ENCODE measurements around the gene TFAP2D. TPM values are rescaled to one million over a fixed set of nuclear protein-coding genes. Genes with fewer than 3 reads are reported as not detected.

TFAP2D gene
- total RNA-seq, 2 experiments from 2014 or later, result not detected

DNA sequence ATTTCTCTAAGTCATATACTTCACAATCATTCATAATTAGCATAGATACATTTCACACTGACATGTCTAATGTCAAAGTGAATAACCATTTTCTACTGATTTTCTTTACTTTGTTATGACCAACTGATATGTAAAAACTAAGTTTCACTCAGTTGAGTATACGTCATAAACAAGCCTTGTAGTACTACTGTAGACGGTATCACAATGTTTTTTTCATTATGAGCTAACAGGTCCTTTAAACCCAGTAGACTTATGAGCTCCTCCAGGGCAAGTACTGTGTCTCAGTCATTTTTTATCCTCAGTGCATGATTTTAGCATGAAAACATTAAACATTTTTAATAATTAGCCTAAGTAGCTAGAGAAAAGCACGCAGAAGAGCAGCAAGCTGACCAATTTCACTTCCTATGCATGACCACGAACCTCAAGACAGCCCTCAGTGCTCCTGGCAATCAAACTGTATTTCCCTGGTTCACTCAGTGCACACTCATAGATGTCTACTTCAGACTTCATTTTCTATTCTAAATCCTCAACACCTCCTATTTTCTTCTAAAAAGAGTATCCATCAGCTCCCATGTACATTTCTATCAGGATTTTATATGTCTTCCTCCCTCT is 32.0 kb upstream of the TFAP2D start:
- Histone ChIP-seq H4K20me1 (ENCODE audit: insufficient read depth, low read length) (no peaks in the 10 kb centered on the region), H3K4me1 (ENCODE audit: insufficient read depth, low read length, poor library complexity, severe bottlenecking) (no peaks in the 10 kb centered on the region), H2AFZ (ENCODE audit: low read length) (no peak overlapping the region), H3K79me2 (ENCODE audit: insufficient read depth, low read depth, low read length) (no peaks in the 10 kb centered on the region), H3K4me3 (ENCODE audit: low read depth, low read length, poor library complexity, severe bottlenecking) (no peak overlapping the region), H3K4me2 (ENCODE audit: low read length) (no peak overlapping the region), H3K36me3 (ENCODE audit: insufficient read depth, low read length) (no peaks in the 10 kb centered on the region), H3K9me3 (ENCODE audit: low read length) (no peaks in the 10 kb centered on the region), H3K27ac (ENCODE audit: low read depth, low read length, poor library complexity, severe bottlenecking) (no peak overlapping the region), H3K9me2 (ENCODE audit: insufficient read depth, low read length) (no peaks in the 10 kb centered on the region)
- DNase-seq (ENCODE audit: low spot score), result no peak
- intact Hi-C loops (cut with micrococcal nuclease; ENCODE audit: unreplicated experiment), result no loop called here
- TF ChIP-seq, protein P1, sequence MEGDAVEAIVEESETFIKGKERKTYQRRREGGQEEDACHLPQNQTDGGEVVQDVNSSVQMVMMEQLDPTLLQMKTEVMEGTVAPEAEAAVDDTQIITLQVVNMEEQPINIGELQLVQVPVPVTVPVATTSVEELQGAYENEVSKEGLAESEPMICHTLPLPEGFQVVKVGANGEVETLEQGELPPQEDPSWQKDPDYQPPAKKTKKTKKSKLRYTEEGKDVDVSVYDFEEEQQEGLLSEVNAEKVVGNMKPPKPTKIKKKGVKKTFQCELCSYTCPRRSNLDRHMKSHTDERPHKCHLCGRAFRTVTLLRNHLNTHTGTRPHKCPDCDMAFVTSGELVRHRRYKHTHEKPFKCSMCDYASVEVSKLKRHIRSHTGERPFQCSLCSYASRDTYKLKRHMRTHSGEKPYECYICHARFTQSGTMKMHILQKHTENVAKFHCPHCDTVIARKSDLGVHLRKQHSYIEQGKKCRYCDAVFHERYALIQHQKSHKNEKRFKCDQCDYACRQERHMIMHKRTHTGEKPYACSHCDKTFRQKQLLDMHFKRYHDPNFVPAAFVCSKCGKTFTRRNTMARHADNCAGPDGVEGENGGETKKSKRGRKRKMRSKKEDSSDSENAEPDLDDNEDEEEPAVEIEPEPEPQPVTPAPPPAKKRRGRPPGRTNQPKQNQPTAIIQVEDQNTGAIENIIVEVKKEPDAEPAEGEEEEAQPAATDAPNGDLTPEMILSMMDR (conservative IDR thresholded peaks at IDR 0.05; ENCODE audit: low read length), result no peak
- TF ChIP-seq EZH2phosphoT487 (IDR thresholded peaks at IDR 0.05; ENCODE audit: borderline replicate concordance, low read depth, low read length), result no peak
- ChIA-PET POLR2A (interaction anchor here (0.6 kb wide), 1 partner anchor 661 kb away, joined by 4 read pairs; no protein-coding TSS in a partner anchor), CTCF (ENCODE audit: unreplicated experiment) (no interaction called here)
- no TSS peak for BruUV-seq (replicated peaks)

DNA sequence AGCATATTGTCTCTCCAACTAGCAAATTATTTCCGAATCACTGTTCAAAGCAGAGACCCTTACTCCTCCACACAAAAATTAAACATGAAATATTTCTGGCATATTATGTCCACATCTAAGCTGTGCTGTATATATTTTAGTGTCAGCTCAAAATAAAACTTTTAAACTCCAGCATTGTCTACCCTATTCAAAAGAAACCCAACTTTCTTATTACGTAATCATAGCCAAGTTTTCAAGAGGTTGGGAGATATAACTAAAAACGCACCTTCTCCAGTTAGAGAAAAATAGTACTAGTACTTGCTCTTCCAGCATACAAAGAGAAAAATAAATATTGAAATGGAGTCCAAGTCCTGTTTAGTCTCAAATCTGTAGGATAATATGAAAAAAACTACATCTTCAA is 24.1 kb upstream of the TFAP2D start:
- TF ChIP-seq EZH2phosphoT487 (IDR thresholded peaks at IDR 0.05; ENCODE audit: borderline replicate concordance, low read depth, low read length), result no peak
- TF ChIP-seq, protein P1 (conservative IDR thresholded peaks at IDR 0.05; ENCODE audit: low read length), result no peak
- intact Hi-C loops (cut with micrococcal nuclease; ENCODE audit: unreplicated experiment), result no loop called here
- BruUV-seq (replicated peaks), result no TSS peak
- H3K4me3 ChIP-seq (ENCODE audit: low read depth, low read length, poor library complexity, severe bottlenecking), result no peak overlapping the region
- ChIA-PET CTCF (ENCODE audit: unreplicated experiment) (no interaction called here), POLR2A (no interaction called here)
- no peaks in the 10 kb centered on the region for H3K9me3 ChIP-seq (ENCODE audit: low read length)
- H2AFZ ChIP-seq (ENCODE audit: low read length), result no peak overlapping the region
- DNase-seq (ENCODE audit: low spot score), result no peak
- H3K36me3 ChIP-seq (ENCODE audit: insufficient read depth, low read length), result no peaks in the 10 kb centered on the region
- no peaks in the 10 kb centered on the region for H3K4me1 ChIP-seq (ENCODE audit: insufficient read depth, low read length, poor library complexity, severe bottlenecking)
- H4K20me1 ChIP-seq (ENCODE audit: insufficient read depth, low read length), result no peaks in the 10 kb centered on the region
- H3K9me2 ChIP-seq (ENCODE audit: insufficient read depth, low read length), result no peaks in the 10 kb centered on the region
- H3K79me2 ChIP-seq (ENCODE audit: insufficient read depth, low read depth, low read length), result no peaks in the 10 kb centered on the region
- no peak overlapping the region for H3K4me2 ChIP-seq (ENCODE audit: low read length)
- no peak overlapping the region for H3K27ac ChIP-seq (ENCODE audit: low read depth, low read length, poor library complexity, severe bottlenecking)

DNA sequence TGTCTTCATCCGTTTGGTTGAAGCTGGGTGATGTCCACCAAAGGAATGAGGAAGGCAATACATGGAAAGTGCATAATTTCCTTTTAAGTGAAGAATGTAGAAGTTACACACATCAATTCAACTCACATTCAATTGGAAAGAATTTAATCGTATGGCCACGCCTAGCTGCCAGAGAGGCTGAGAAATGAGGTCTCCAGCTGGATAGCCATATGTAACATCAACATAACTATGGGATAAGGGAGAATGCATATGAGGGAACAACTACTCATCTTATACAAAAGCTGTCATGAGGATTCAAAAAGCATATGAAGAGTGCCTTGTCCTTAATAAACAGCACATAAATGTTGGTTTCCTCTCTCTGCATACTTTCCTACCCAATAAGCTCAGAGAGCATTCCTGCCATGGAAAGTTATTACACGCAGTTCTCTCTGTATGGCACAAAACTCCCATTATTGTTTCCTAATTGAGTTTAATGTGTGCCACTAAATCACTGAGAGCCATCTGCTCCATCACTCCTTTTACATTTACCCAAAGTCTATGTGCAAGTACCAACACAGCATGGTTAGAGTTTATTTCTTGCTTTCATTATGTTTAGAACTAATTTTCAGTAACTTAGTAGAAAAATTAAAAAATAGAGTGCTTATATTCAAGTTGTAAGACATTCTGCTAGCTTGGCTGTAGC is 21.4 kb upstream of the TFAP2D start:
- intact Hi-C loops (cut with micrococcal nuclease; ENCODE audit: unreplicated experiment), result no loop called here
- ChIA-PET CTCF (ENCODE audit: unreplicated experiment) (no interaction called here), POLR2A (no interaction called here)
- Histone ChIP-seq H3K4me3 (ENCODE audit: low read depth, low read length, poor library complexity, severe bottlenecking) (no peak overlapping the region), H3K9me2 (ENCODE audit: insufficient read depth, low read length) (no peaks in the 10 kb centered on the region), H3K79me2 (ENCODE audit: insufficient read depth, low read depth, low read length) (no peaks in the 10 kb centered on the region), H3K4me2 (ENCODE audit: low read length) (no peak overlapping the region), H3K27ac (ENCODE audit: low read depth, low read length, poor library complexity, severe bottlenecking) (no peak overlapping the region), H3K4me1 (ENCODE audit: insufficient read depth, low read length, poor library complexity, severe bottlenecking) (no peaks in the 10 kb centered on the region), H4K20me1 (ENCODE audit: insufficient read depth, low read length) (no peaks in the 10 kb centered on the region), H2AFZ (ENCODE audit: low read length) (no peak overlapping the region), H3K36me3 (ENCODE audit: insufficient read depth, low read length) (no peaks in the 10 kb centered on the region), H3K9me3 (ENCODE audit: low read length) (no peaks in the 10 kb centered on the region)
- BruUV-seq (replicated peaks), result no TSS peak
- TF ChIP-seq EZH2phosphoT487 (IDR thresholded peaks at IDR 0.05; ENCODE audit: borderline replicate concordance, low read depth, low read length), result no peak
- TF ChIP-seq, protein P1 (conservative IDR thresholded peaks at IDR 0.05; ENCODE audit: low read length), result no peak
- DNase-seq (ENCODE audit: low spot score), result no peak

Data from OCI-LY7 (cell line).